Activated T-cell treated with anti-CD3 and anti-CD28 coated beads, Interleukin-2, amount 50 U/mL, for 24 hours (primary cell): ENCODE results near the gene SLC27A1.

Experiments
- DNase-seq: peaks from one replicate; pipeline ENCODE4 v3.0.0-alpha.2; 2020
- H3K27ac Mint-ChIP-seq: 2 replicates; pipeline ENCODE4 v1.8.0; 2020; ENCODE audit warnings: mild to moderate bottlenecking, mixed read lengths
- H3K27me3 Mint-ChIP-seq: 2 replicates; pipeline ENCODE4 v1.8.0; 2020; ENCODE audit warnings: mixed read lengths
- H3K36me3 Mint-ChIP-seq: 2 replicates; pipeline ENCODE4 v1.8.0; 2020; ENCODE audit warnings: low read depth, mixed read lengths
- H3K4me1 Mint-ChIP-seq: 2 replicates; pipeline ENCODE4 v1.8.0; 2020; ENCODE audit warnings: low read depth, mixed read lengths
- H3K4me3 Mint-ChIP-seq: 2 replicates; pipeline ENCODE4 v1.8.0; 2020; ENCODE audit warnings: mild to moderate bottlenecking, moderate library complexity, mixed read lengths
- H3K9me3 Mint-ChIP-seq: 2 replicates; pipeline ENCODE4 v1.8.0; 2020; ENCODE audit warnings: mixed read lengths

SLC27A1 gene

GRCh38 chr19:17448131-17448967 lies 22.0 kb upstream of the SLC27A1 start, which contains the start of gene TMEM221:
Gene TMEM221 (minus strand): TSS chr19:17448668. CDS start chr19:17448462, 206 bp downstream.
- Mint-ChIP-seq H3K4me3 (peak within 1 kb of the TSS; percentile 41), H3K4me1 (peaks cover 15% of the 10 kb centered on the region), H3K36me3 (no peaks in the 10 kb centered on the region), H3K27ac (no peak within 1 kb of the TSS), H3K27me3 (peaks cover 22% of the 10 kb centered on the region), H3K9me3 (peaks cover 2% of the 10 kb centered on the region)
- DNase-seq: peak; percentile 65

GRCh38 chr19:17450264-17451075 lies 19.9 kb upstream of the SLC27A1 start:
- Mint-ChIP-seq H3K4me1 (peaks cover 18% of the 10 kb centered on the region), H3K9me3 (peaks cover 2% of the 10 kb centered on the region), H3K27ac (peak overlapping the region; percentile 72), H3K4me3 (no peak overlapping the region), H3K27me3 (peaks cover 37% of the 10 kb centered on the region), H3K36me3 (no peaks in the 10 kb centered on the region)
- peak; percentile 52 for DNase-seq

- no peak overlapping the region for H3K27ac Mint-ChIP-seq
These were observed 18.5 kb upstream of the SLC27A1 start for GRCh38 chr19:17451820-17452219.

GRCh38 chr19:17454576-17455071 lies 15.7 kb upstream of the SLC27A1 start:
- peaks cover 2% of the 10 kb centered on the region for H3K9me3 Mint-ChIP-seq
- DNase-seq: no peak
- no peak overlapping the region for H3K4me3 Mint-ChIP-seq
- no peaks in the 10 kb centered on the region for H3K36me3 Mint-ChIP-seq
- H3K4me1 Mint-ChIP-seq: peaks cover 17% of the 10 kb centered on the region
- H3K27me3 Mint-ChIP-seq: peaks cover 55% of the 10 kb centered on the region
- H3K27ac Mint-ChIP-seq: no peak overlapping the region

More at GRCh38 chr19:17451820-17452219, 18.5 kb upstream of the SLC27A1 start:
- H3K36me3 Mint-ChIP-seq: no peaks in the 10 kb centered on the region
- peaks cover 49% of the 10 kb centered on the region for H3K27me3 Mint-ChIP-seq
- no peak overlapping the region for H3K4me3 Mint-ChIP-seq
- H3K4me1 Mint-ChIP-seq: peaks cover 18% of the 10 kb centered on the region
- H3K9me3 Mint-ChIP-seq: peaks cover 2% of the 10 kb centered on the region
- no peak for DNase-seq

GRCh38 chr19:17455308-17456123 lies 14.8 kb upstream of the SLC27A1 start:
- no peak overlapping the region for H3K4me3 Mint-ChIP-seq
- H3K9me3 Mint-ChIP-seq: no peaks in the 10 kb centered on the region
- H3K4me1 Mint-ChIP-seq: peaks cover 8% of the 10 kb centered on the region
- no peak overlapping the region for H3K27ac Mint-ChIP-seq
- no peak for DNase-seq
- H3K36me3 Mint-ChIP-seq: no peaks in the 10 kb centered on the region
- H3K27me3 Mint-ChIP-seq: peaks cover 53% of the 10 kb centered on the region

- no peak overlapping the region for H3K27ac Mint-ChIP-seq
- no peaks in the 10 kb centered on the region for H3K9me3 Mint-ChIP-seq
- H3K27me3 Mint-ChIP-seq: peaks cover 53% of the 10 kb centered on the region
These were observed 14.2 kb upstream of the SLC27A1 start for GRCh38 chr19:17456127-17456526.

GRCh38 chr19:17457616-17458015 lies 12.7 kb upstream of the SLC27A1 start:
- H3K27ac Mint-ChIP-seq: no peak overlapping the region
- no peaks in the 10 kb centered on the region for H3K9me3 Mint-ChIP-seq
- peaks cover 47% of the 10 kb centered on the region for H3K27me3 Mint-ChIP-seq
- no peaks in the 10 kb centered on the region for H3K36me3 Mint-ChIP-seq
- peaks cover 4% of the 10 kb centered on the region for H3K4me1 Mint-ChIP-seq
- no peak overlapping the region for H3K4me3 Mint-ChIP-seq
- DNase-seq: no peak

More at GRCh38 chr19:17456127-17456526, 14.2 kb upstream of the SLC27A1 start:
- no peaks in the 10 kb centered on the region for H3K36me3 Mint-ChIP-seq
- H3K4me1 Mint-ChIP-seq: peaks cover 4% of the 10 kb centered on the region
- H3K4me3 Mint-ChIP-seq: no peak overlapping the region
- DNase-seq: no peak

- no peaks in the 10 kb centered on the region for H3K9me3 Mint-ChIP-seq
These were observed 11.4 kb upstream of the SLC27A1 start for GRCh38 chr19:17458970-17459369.

GRCh38 chr19:17460372-17461230 lies 9.7 kb upstream of the SLC27A1 start, which contains the start of gene NXNL1:
Gene NXNL1 (minus strand): TSS chr19:17460926. CDS start chr19:17460869, 57 bp downstream.
- no peak within 1 kb of the TSS for H3K27ac Mint-ChIP-seq
- H3K36me3 Mint-ChIP-seq: no peaks in the 10 kb centered on the region
- H3K4me1 Mint-ChIP-seq: no peaks in the 10 kb centered on the region
- H3K4me3 Mint-ChIP-seq: no peak within 1 kb of the TSS
- no peak for DNase-seq
- no peaks in the 10 kb centered on the region for H3K9me3 Mint-ChIP-seq
- peaks cover 29% of the 10 kb centered on the region for H3K27me3 Mint-ChIP-seq

More at GRCh38 chr19:17458970-17459369, 11.4 kb upstream of the SLC27A1 start:
- H3K4me3 Mint-ChIP-seq: no peak overlapping the region
- no peak for DNase-seq
- no peaks in the 10 kb centered on the region for H3K36me3 Mint-ChIP-seq
- peaks cover 40% of the 10 kb centered on the region for H3K27me3 Mint-ChIP-seq
- no peaks in the 10 kb centered on the region for H3K4me1 Mint-ChIP-seq
- no peak overlapping the region for H3K27ac Mint-ChIP-seq

GRCh38 chr19:17466487-17466850 lies 3.9 kb upstream of the SLC27A1 start:
- no peaks in the 10 kb centered on the region for H3K9me3 Mint-ChIP-seq
- peaks cover 23% of the 10 kb centered on the region for H3K4me1 Mint-ChIP-seq
- no peak overlapping the region for H3K4me3 Mint-ChIP-seq
- DNase-seq: no peak
- H3K27me3 Mint-ChIP-seq: no peaks in the 10 kb centered on the region
- no peak overlapping the region for H3K27ac Mint-ChIP-seq
- H3K36me3 Mint-ChIP-seq: no peaks in the 10 kb centered on the region

- H3K9me3 Mint-ChIP-seq: no peaks in the 10 kb centered on the region
- H3K27ac Mint-ChIP-seq: peak overlapping the region; percentile 18
- peaks cover 24% of the 10 kb centered on the region for H3K4me1 Mint-ChIP-seq
- no peak overlapping the region for H3K4me3 Mint-ChIP-seq
- no peaks in the 10 kb centered on the region for H3K36me3 Mint-ChIP-seq
- no peak for DNase-seq
- H3K27me3 Mint-ChIP-seq: no peaks in the 10 kb centered on the region
These were observed 2.6 kb upstream of the SLC27A1 start for GRCh38 chr19:17467471-17468301.

GRCh38 chr19:17468302-17469091 lies 1.8 kb upstream of the SLC27A1 start:
- no peak for DNase-seq
- Mint-ChIP-seq H3K27ac (peak overlapping the region; percentile 92), H3K4me1 (peaks cover 32% of the 10 kb centered on the region), H3K4me3 (peak overlapping the region; percentile 80), H3K36me3 (no peaks in the 10 kb centered on the region), H3K9me3 (no peaks in the 10 kb centered on the region), H3K27me3 (no peaks in the 10 kb centered on the region)
